Measurements from ENCODE around the gene XPC.

DNA sequence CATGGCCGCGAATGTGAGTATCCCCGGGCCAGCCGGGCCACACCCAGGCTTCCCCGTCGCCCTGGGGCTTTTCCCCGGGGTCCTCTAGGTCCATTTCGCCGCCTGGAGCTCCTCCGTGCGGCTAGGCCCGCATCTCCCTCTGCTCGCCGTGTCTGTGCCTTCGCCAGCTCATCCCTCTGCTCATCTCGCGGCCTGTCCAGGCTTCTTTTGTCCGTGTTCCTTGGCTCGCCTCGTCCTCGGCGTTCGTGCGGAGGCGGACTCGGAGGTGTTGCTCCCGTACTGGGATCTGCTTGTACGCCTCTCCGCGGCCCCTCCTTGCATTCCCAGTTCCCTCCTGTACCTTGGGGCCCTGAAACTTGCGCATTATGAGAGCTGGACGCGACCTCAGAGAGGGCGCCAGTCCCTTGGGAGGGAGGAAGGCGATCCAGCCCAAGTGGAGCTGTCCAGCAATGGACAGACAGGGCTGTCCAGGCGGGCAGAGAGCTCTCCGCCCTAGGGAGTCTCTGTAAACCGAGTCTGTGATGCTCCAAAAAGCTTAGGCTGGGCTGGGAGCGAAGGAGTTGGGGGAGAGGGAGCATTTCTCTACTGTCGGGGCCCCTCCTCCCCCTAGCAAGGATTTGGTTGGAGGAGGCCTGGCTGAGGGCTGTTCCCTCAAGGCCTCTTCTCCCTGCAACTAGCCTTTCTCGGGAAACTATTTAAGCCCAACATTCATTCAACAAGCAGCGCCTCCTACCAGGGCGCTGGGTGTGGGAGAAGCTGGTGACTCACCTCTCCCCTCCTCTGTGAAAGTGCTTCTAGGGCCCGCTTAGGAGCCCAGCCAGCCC is 53.0 kb downstream of the XPC start:
- TF ChIP-seq, protein P1, sequence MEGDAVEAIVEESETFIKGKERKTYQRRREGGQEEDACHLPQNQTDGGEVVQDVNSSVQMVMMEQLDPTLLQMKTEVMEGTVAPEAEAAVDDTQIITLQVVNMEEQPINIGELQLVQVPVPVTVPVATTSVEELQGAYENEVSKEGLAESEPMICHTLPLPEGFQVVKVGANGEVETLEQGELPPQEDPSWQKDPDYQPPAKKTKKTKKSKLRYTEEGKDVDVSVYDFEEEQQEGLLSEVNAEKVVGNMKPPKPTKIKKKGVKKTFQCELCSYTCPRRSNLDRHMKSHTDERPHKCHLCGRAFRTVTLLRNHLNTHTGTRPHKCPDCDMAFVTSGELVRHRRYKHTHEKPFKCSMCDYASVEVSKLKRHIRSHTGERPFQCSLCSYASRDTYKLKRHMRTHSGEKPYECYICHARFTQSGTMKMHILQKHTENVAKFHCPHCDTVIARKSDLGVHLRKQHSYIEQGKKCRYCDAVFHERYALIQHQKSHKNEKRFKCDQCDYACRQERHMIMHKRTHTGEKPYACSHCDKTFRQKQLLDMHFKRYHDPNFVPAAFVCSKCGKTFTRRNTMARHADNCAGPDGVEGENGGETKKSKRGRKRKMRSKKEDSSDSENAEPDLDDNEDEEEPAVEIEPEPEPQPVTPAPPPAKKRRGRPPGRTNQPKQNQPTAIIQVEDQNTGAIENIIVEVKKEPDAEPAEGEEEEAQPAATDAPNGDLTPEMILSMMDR (IDR thresholded peaks at IDR 0.05; ENCODE audit: low read depth, low read length) = 0 out of 2 replicates have a peak, but pooled peaks have one; percentile 21
- TF ChIP-seq EZH2phosphoT487 (IDR thresholded peaks at IDR 0.05; ENCODE audit: low read depth) = no peak

All from OCI-LY3 (cell line).